Esophagus muscularis mucosa (tissue), 4 donors: ENCODE measurements around the gene SAT2. TPM values are rescaled to one million over a fixed set of nuclear protein-coding genes. Genes with fewer than 3 reads are reported as not detected.
A peak's percentile ranks its signal among the peaks of the same experiment; 100 is the strongest.

Source experiments
- DNase-seq: peaks from one replicate; pipeline ENCODE4 v3.0.0-alpha.2; 2017; ENCODE audit errors: extremely low spot score
- H3K27ac ChIP-seq, 4 donors: fragments of 200-600 bp; sonication (generic); replicated peaks in 1 of 4; 1 replicate in 3 of 4; 2 replicates in 1 of 4; pipeline ENCODE4 v1.5.1; 2016 to 2019; ENCODE audit warnings: mild to moderate bottlenecking in 1 of 4
- H3K27me3 ChIP-seq, 4 donors: fragments of 200-600 bp; sonication (generic); one replicate each; pipeline versions ENCODE4 v1.5.1 to v1.6.0; 2016 to 2019
- H3K36me3 ChIP-seq, 4 donors: fragments of 200-600 bp; sonication (generic); one replicate each; pipeline ENCODE4 v1.5.1; 2016 to 2019
- H3K4me1 ChIP-seq, 4 donors: fragments of 200-600 bp; sonication (generic); one replicate each; pipeline ENCODE4 v1.5.1; 2016 to 2019
- H3K4me3 ChIP-seq, 4 donors: fragments of 200-600 bp; sonication (generic); 1 replicate in 2 of 4; 2 replicates in 2 of 4; pipeline ENCODE4 v1.5.1; 2016 to 2019; ENCODE audit warnings: mild to moderate bottlenecking in 4 of 4, moderate library complexity in 1 of 4
- H3K9me3 ChIP-seq, 4 donors: fragments of 200-600 bp; sonication (generic); 1 replicate in 3 of 4; 2 replicates in 1 of 4; pipeline ENCODE4 v1.5.1; 2016 to 2019
- CTCF ChIP-seq, 3 experiments: fragments of 200-600 bp in 2 of 3; fragments of 450-650 bp in 1 of 3; sonication (generic) in 2 of 3; IDR thresholded peaks; one replicate each; pipeline ENCODE4 v1.5.1; 2017 to 2019; ENCODE audit warnings: antibody characterized with exemption in 3 of 3, mild to moderate bottlenecking in 2 of 3, moderate library complexity in 1 of 3
- EP300 ChIP-seq: sonication (generic); formaldehyde crosslinking; IDR thresholded peaks from one replicate; pipeline ENCODE4 v1.6.1; 2017; ENCODE audit warnings: antibody characterized with exemption
- POLR2A ChIP-seq: fragments of 450-650 bp; IDR thresholded peaks from one replicate; pipeline ENCODE4 v1.6.1; 2017; ENCODE audit warnings: antibody characterized with exemption, moderate library complexity, mild to moderate bottlenecking, low read depth
- POLR2AphosphoS5 ChIP-seq, 2 donors: sonication (generic); formaldehyde crosslinking; IDR thresholded peaks; one replicate each; pipeline ENCODE4 v1.6.1; 2017; ENCODE audit warnings: antibody characterized with exemption in 2 of 2
- WGBS: methylation state at CpG from one replicate; pipeline ENCODE4 v1.1.5; 2018; 5-methylcytosine and 5-hydroxymethylcytosine counted together
- intact Hi-C: fragments of 100-400 bp; cut with DNase I; formaldehyde crosslinking; loops from one replicate; pipeline ENCODE4 v1.15.1; 2023
- total RNA-seq, 4 donors: library from RNA; depleted of rRNA; stranded (reverse); fragments of >200 nt; gene quantifications; one replicate each; pipeline versions ENCODE4 v1.1.0 to v1.2.1, GENCODE V29; 2016

SAT2 gene
- total RNA-seq, 4 donors from 2014 or later, result 54.0 to 71.4 (median 64.2) TPM

- H3K4me1 ChIP-seq, result no peaks in the 10 kb centered on the region
- H3K9me3 ChIP-seq, result no peaks in the 10 kb centered on the region
- no peak overlapping the region for H3K27ac ChIP-seq
- H3K27me3 ChIP-seq, result peaks cover 0 to 4% (median 0%) of the 10 kb centered on the region in 4 donors
- no peak for TF ChIP-seq CTCF (IDR thresholded peaks at IDR 0.05)
- TF ChIP-seq POLR2AphosphoS5 (IDR thresholded peaks at IDR 0.05), result no peak
- no CpG with 5 or more reads among the region's 26 CpGs for WGBS
- H3K4me3 ChIP-seq, result no peak overlapping the region
- no peak for DNase-seq
- H3K36me3 ChIP-seq, result no peaks in the 10 kb centered on the region
- intact Hi-C loops, result no loop called here
Observed at GRCh38 chr17:7640783-7641182, 13.2 kb upstream of the SAT2 start.

- Histone ChIP-seq H3K4me3 (no peak overlapping the region), H3K27ac (no peak overlapping the region), H3K36me3 (no peaks in the 10 kb centered on the region), H3K9me3 (no peaks in the 10 kb centered on the region), H3K4me1 (peaks cover 0 to 4% (median 0%) of the 10 kb centered on the region in 4 donors), H3K27me3 (no peaks in the 10 kb centered on the region)
- no peak for DNase-seq
- intact Hi-C loops, result no loop called here
- TF ChIP-seq CTCF (IDR thresholded peaks at IDR 0.05) (no peak), POLR2AphosphoS5 (IDR thresholded peaks at IDR 0.05) (no peak), EP300 (no peak), POLR2A (no peak)
- 73% methylated on average over 5 of the region's 5 CpGs for whole genome bisulfite sequencing
Observed at GRCh38 chr17:7636163-7636562, 8.5 kb upstream of the SAT2 start.

- DNase-seq, result no peak
- Histone ChIP-seq H3K4me3 (no peak overlapping the region), H3K4me1 (peaks cover 0 to 4% (median 0%) of the 10 kb centered on the region in 4 donors), H3K9me3 (no peaks in the 10 kb centered on the region), H3K36me3 (no peaks in the 10 kb centered on the region), H3K27ac (no peak overlapping the region), H3K27me3 (no peaks in the 10 kb centered on the region)
- intact Hi-C loops, result no loop called here
- TF ChIP-seq CTCF (IDR thresholded peaks at IDR 0.05) (peak; percentile 23 to 45 (median 40)), POLR2AphosphoS5 (IDR thresholded peaks at IDR 0.05) (peak in 1 of 2 donors; percentile 20), POLR2A (no peak), EP300 (no peak)
- WGBS, result 19% methylated on average over 5 of the region's 5 CpGs
Observed at GRCh38 chr17:7634384-7634783, 6.8 kb upstream of the SAT2 start.

- H3K27me3 ChIP-seq, result no peaks in the 10 kb centered on the region
- H3K4me1 ChIP-seq, result peaks cover 0 to 7% (median 3%) of the 10 kb centered on the region in 4 donors
- intact Hi-C loops, result loop anchor here (2.0 kb wide), 1 partner anchor 54 kb away; the partner anchor contains the start of gene TP53
- no peaks in the 10 kb centered on the region for H3K9me3 ChIP-seq
- no peak for TF ChIP-seq EP300
- TF ChIP-seq POLR2A, result no peak
- no peak for TF ChIP-seq CTCF (IDR thresholded peaks at IDR 0.05)
- TF ChIP-seq POLR2AphosphoS5 (IDR thresholded peaks at IDR 0.05), result no peak
- WGBS, result 95% methylated on average over 2 of the region's 2 CpGs
- no peaks in the 10 kb centered on the region for H3K36me3 ChIP-seq
- DNase-seq, result no peak
- H3K27ac ChIP-seq, result no peak overlapping the region
- H3K4me3 ChIP-seq, result no peak overlapping the region
Observed at GRCh38 chr17:7633093-7633492, 5.5 kb upstream of the SAT2 start.

GRCh38 chr17:7632492-7632894, 4.9 kb upstream of the SAT2 start:
- DNase-seq, result no peak
- Histone ChIP-seq H3K9me3 (no peaks in the 10 kb centered on the region), H3K36me3 (no peaks in the 10 kb centered on the region), H3K4me3 (no peak overlapping the region), H3K27me3 (no peaks in the 10 kb centered on the region), H3K27ac (no peak overlapping the region), H3K4me1 (peaks cover 0 to 10% (median 7%) of the 10 kb centered on the region in 4 donors)
- 56% methylated on average over 6 of the region's 6 CpGs for WGBS
- intact Hi-C loops, result loop anchor here (2.0 kb wide), 1 partner anchor 54 kb away; the partner anchor contains the start of gene TP53
- TF ChIP-seq EP300 (no peak), CTCF (IDR thresholded peaks at IDR 0.05) (peak; percentile 40 to 52 (median 50))
